Caco-2 (cell line): ENCODE results near the gene C3orf18. TPM values are rescaled to one million over a fixed set of nuclear protein-coding genes. Genes with fewer than 3 reads are reported as not detected.

Experiments used
- BruUV-seq: library from RNA; stranded (reverse); fragments of 400-500 nt; replicated peaks from 2 replicates; lab custom pipeline; 2021; lab: Mats Ljungman, UMichigan
- CTCF ChIA-PET: fragments of 300-600 bp; sonication (Branson Sonifier 250); formaldehyde crosslinking; loops from one replicate; lab custom pipeline; 2022; ENCODE audit warnings: antibody characterized with exemption; lab: Charles Lee
- POLR2A ChIA-PET: fragments of 300-600 bp; sonication (Branson Sonifier 250); formaldehyde crosslinking; loops from one replicate; lab custom pipeline; 2022; ENCODE audit warnings: antibody characterized with exemption; lab: Charles Lee
- DNase-seq, 2 experiments: peaks; one replicate each; pipeline versions ENCODE4 v3.0.0 to v3.0.0-alpha.2; 2020 to 2022
- H3K27me3 ChIP-seq: replicated peaks from 2 replicates; pipeline ENCODE4 v1.6.0; 2011; ENCODE audit warnings: low read length; ENCODE audit not compliant: control insufficient read depth, insufficient read depth
- H3K36me3 ChIP-seq: 2 replicates; pipeline ENCODE4 v1.5.1; 2011; ENCODE audit warnings: low read length; ENCODE audit not compliant: control insufficient read depth, insufficient read depth
- H3K4me1 ChIP-seq: fragments of 250-450 bp; sonication (Bioruptor Pico); 2 replicates; pipeline ENCODE4 v1.5.1; 2020; ENCODE audit warnings: mild to moderate bottlenecking
- H3K4me3 ChIP-seq: 2 replicates; pipeline ENCODE4 v1.5.1; 2011; ENCODE audit warnings: low read depth, mild to moderate bottlenecking, control low read depth, low read length
- H3K9me3 ChIP-seq: fragments of 250-450 bp; sonication (Bioruptor Pico); 2 replicates; pipeline ENCODE4 v1.5.1; 2020; ENCODE audit warnings: mild to moderate bottlenecking, moderate library complexity
- H3K27ac Mint-ChIP-seq: one replicate; pipeline ENCODE4 v1.8.0; 2022; ENCODE audit warnings: mixed read lengths; ENCODE audit not compliant: unreplicated experiment
- H3K27me3 Mint-ChIP-seq: one replicate; pipeline ENCODE4 v1.8.0; 2022; ENCODE audit warnings: mixed read lengths; ENCODE audit not compliant: insufficient read depth, unreplicated experiment
- H3K36me3 Mint-ChIP-seq: one replicate; pipeline ENCODE4 v1.8.0; 2022; ENCODE audit warnings: mild to moderate bottlenecking, mixed read lengths; ENCODE audit not compliant: insufficient read depth, unreplicated experiment
- H3K4me1 Mint-ChIP-seq: one replicate; pipeline ENCODE4 v1.8.0; 2022; ENCODE audit warnings: low read depth, mixed read lengths; ENCODE audit not compliant: unreplicated experiment
- H3K4me3 Mint-ChIP-seq: one replicate; pipeline ENCODE4 v1.8.0; 2022; ENCODE audit warnings: mild to moderate bottlenecking, moderate library complexity, mixed read lengths; ENCODE audit not compliant: unreplicated experiment
- H3K9me3 Mint-ChIP-seq: one replicate; pipeline ENCODE4 v1.8.0; 2022; ENCODE audit warnings: mixed read lengths; ENCODE audit not compliant: unreplicated experiment
- intact Hi-C: fragments of 100-400 bp; cut with micrococcal nuclease; formaldehyde crosslinking; loops from one replicate; pipeline ENCODE4 v1.10.0; 2022; ENCODE audit not compliant: unreplicated experiment
- total RNA-seq: library from RNA; stranded (reverse); gene quantifications from 2 replicates; pipeline ENCODE4 v1.2.3, GENCODE V29; 2022
- TF ChIP-seq, protein P1 (sequence below), 2 experiments: fragments of 200-600 bp in 1 of 2; IDR thresholded peaks; 1 replicate in 1 of 2; 2 replicates in 1 of 2; pipeline versions ENCODE4 v1.5.1 to v1.8.0; 2011 to 2022; ENCODE audit warnings: antibody characterized with exemption in 1 of 2, control low read depth in 1 of 2, inconsistent platforms in 1 of 2, low read depth in 1 of 2, low read length in 1 of 2, mild to moderate bottlenecking in 1 of 2, moderate library complexity in 1 of 2; ENCODE audit not compliant: insufficient read depth in 1 of 2, severe bottlenecking in 1 of 2, unreplicated experiment in 1 of 2

C3orf18 gene
- total RNA-seq, 1 experiment from 2014 or later: 2.1 TPM

DNA sequence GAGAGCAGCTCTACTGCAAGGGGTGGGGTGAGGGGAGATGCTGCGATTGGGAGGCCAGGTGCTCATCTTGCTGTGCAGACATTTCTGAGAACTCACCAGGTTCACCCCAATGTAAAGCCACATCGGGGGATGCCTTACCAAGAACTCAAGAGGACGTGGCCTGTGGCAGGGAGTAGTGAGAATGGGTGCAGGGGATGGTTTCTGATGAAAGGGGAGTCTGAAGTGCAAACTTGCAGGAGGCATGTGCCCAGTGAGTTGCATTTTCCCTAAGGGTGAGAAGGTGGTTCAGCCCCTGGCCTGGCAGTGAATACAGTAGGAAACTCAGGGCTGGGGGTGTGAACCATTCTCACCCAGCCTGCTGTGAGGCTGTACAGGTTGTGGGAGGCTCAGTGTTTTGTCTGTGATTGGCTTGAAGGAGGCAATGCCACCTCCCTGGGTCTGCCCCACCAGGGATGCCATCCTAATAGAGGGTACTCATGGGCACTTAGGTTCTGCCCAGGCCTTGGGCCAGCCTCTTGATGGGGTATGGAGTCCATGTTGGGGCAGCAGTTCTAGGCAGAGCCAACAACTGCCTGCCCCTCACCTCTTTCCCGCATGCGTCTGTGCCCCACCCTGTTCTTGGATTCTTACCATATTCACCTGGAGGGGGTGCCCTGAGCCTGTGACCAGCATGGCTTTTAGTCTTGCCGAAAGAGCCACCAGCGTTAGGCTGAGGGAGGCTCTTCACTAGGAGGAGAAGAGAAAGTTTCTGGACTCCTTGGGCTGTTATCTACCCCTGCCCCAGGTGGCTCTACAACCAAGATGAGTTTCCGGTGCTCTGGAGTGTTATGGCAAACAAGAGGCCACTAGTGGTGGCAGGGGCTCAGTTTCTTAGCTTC, 6.3 kb upstream of the C3orf18 start:
- no peaks in the 10 kb centered on the region for H3K9me3 Mint-ChIP-seq
- ChIA-PET POLR2A (no interaction called here), CTCF (interaction anchor here (1.7 to 2.4 kb wide), 2 partner anchors 31 to 38 kb away, joined by 3 to 12 read pairs; partner anchors contain the start of gene CISH)
- intact Hi-C loops: no loop called here
- no peaks in the 10 kb centered on the region for H3K27me3 Mint-ChIP-seq
- H3K4me1 Mint-ChIP-seq: no peaks in the 10 kb centered on the region
- BruUV-seq: no TSS peak
- DNase-seq: no peak
- H3K27ac Mint-ChIP-seq: no peak overlapping the region
- no peaks in the 10 kb centered on the region for H3K27me3 ChIP-seq
- peaks cover 10% of the 10 kb centered on the region for H3K36me3 Mint-ChIP-seq
- 0 out of 2 replicates have a peak, but pooled peaks cover 5% of the 10 kb centered on the region for H3K4me1 ChIP-seq
- no peaks in the 10 kb centered on the region for H3K9me3 ChIP-seq
- no peak overlapping the region for H3K4me3 ChIP-seq
- H3K36me3 ChIP-seq: peaks cover 2% of the 10 kb centered on the region; the same call in 1 of the 2 replicates
- H3K4me3 Mint-ChIP-seq: no peak overlapping the region
- TF ChIP-seq, protein P1, sequence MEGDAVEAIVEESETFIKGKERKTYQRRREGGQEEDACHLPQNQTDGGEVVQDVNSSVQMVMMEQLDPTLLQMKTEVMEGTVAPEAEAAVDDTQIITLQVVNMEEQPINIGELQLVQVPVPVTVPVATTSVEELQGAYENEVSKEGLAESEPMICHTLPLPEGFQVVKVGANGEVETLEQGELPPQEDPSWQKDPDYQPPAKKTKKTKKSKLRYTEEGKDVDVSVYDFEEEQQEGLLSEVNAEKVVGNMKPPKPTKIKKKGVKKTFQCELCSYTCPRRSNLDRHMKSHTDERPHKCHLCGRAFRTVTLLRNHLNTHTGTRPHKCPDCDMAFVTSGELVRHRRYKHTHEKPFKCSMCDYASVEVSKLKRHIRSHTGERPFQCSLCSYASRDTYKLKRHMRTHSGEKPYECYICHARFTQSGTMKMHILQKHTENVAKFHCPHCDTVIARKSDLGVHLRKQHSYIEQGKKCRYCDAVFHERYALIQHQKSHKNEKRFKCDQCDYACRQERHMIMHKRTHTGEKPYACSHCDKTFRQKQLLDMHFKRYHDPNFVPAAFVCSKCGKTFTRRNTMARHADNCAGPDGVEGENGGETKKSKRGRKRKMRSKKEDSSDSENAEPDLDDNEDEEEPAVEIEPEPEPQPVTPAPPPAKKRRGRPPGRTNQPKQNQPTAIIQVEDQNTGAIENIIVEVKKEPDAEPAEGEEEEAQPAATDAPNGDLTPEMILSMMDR (IDR thresholded peaks at IDR 0.05; ENCODE audit: insufficient read depth in 1 of 2, low read depth in 1 of 2, low read length in 1 of 2, severe bottlenecking in 1 of 2, unreplicated experiment in 1 of 2): no peak

DNA sequence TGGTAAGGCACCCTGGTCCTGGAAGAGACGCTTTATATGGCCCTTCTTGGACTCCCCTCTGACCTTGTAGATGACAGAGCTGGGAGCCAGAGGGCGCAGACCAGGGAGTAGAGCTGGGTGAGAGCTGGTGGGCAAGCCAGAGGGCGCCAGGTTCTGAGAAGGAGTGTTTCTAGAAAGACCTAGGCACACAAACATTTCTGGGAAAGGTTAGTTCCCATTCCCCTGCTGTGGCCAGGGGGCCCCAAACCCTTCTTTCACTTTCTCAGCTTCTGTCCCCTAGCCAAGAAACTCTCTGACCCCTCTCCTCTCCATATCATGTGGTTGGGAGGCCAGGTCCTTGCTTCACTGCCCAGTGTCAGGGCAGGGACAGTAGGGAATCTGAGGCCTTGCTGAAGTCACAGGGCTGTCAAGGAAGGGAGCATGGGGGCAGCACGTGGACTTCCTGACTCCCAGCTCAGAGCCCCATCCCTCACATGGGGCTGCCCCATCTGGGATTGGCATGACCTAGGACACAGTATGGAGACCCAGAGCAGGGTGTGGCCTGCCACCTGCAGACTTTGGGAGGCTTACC, 5.3 kb upstream of the C3orf18 start:
- Histone ChIP-seq H3K36me3 (peaks cover 2% of the 10 kb centered on the region; the same call in 1 of the 2 replicates), H3K9me3 (no peaks in the 10 kb centered on the region), H3K27me3 (no peaks in the 10 kb centered on the region), H3K4me1 (0 out of 2 replicates have a peak, but pooled peaks cover 5% of the 10 kb centered on the region), H3K4me3 (no peak overlapping the region)
- ChIA-PET POLR2A (no interaction called here), CTCF (interaction anchor here (1.3 to 2.4 kb wide), 3 partner anchors 31 to 43 kb away, joined by 3 to 12 read pairs (median 4); partner anchors contain the start of gene CISH)
- H3K36me3 Mint-ChIP-seq: peaks cover 13% of the 10 kb centered on the region
- TF ChIP-seq, protein P1 (IDR thresholded peaks at IDR 0.05; ENCODE audit: insufficient read depth in 1 of 2, low read depth in 1 of 2, low read length in 1 of 2, severe bottlenecking in 1 of 2, unreplicated experiment in 1 of 2): no peak
- H3K9me3 Mint-ChIP-seq: no peaks in the 10 kb centered on the region
- H3K27me3 Mint-ChIP-seq: no peaks in the 10 kb centered on the region
- H3K4me3 Mint-ChIP-seq: no peak overlapping the region
- no TSS peak for BruUV-seq
- H3K27ac Mint-ChIP-seq: no peak overlapping the region
- intact Hi-C loops: loop anchor here (1.0 kb wide), 2 partner anchors 41 to 79 kb away; no protein-coding TSS in a partner anchor
- DNase-seq: no peak
- H3K4me1 Mint-ChIP-seq: no peaks in the 10 kb centered on the region

DNA sequence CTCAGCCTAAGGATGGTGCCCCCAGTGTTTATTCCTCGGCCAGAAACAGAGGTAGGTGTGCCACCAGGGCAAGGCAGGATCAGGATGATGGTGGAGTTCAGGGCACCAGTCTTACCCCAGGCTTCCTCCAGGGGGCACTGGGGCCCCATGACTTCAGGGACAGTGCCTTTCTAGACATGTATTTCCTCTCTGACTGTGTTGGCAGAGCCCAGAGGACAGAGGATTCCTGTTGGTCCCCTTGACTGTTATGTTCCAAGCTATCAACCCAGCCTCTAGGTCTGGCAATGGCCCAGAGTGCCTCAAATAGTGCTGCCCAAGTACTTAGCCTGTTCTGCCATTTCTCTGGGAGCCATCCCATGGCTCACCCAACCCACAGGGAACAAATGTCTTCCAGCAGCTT, 4.6 kb upstream of the C3orf18 start:
- TF ChIP-seq, protein P1 (IDR thresholded peaks at IDR 0.05; ENCODE audit: insufficient read depth in 1 of 2, low read depth in 1 of 2, low read length in 1 of 2, severe bottlenecking in 1 of 2, unreplicated experiment in 1 of 2): peak; percentile 82 to 87
- intact Hi-C loops: loop anchor here (1.0 kb wide), 2 partner anchors 42 to 80 kb away; no protein-coding TSS in a partner anchor
- no peaks in the 10 kb centered on the region for H3K9me3 ChIP-seq
- H3K27me3 ChIP-seq: no peaks in the 10 kb centered on the region
- peaks cover 1% of the 10 kb centered on the region; the same call in 1 of the 2 replicates for H3K36me3 ChIP-seq
- H3K4me3 Mint-ChIP-seq: no peak overlapping the region
- peaks cover 17% of the 10 kb centered on the region for H3K36me3 Mint-ChIP-seq
- no peak overlapping the region for H3K4me3 ChIP-seq
- BruUV-seq: no TSS peak
- no peaks in the 10 kb centered on the region for H3K27me3 Mint-ChIP-seq
- H3K4me1 Mint-ChIP-seq: no peaks in the 10 kb centered on the region
- ChIA-PET POLR2A (no interaction called here), CTCF (interaction anchor here (1.3 to 3.6 kb wide), 4 partner anchors 30 to 44 kb away, joined by 3 to 27 read pairs (median 8); partner anchors contain the start of gene CISH)
- H3K9me3 Mint-ChIP-seq: no peaks in the 10 kb centered on the region
- H3K4me1 ChIP-seq: 0 out of 2 replicates have a peak, but pooled peaks cover 5% of the 10 kb centered on the region
- DNase-seq: peak; percentile 57 to 76
- H3K27ac Mint-ChIP-seq: no peak overlapping the region
